ENCODE measurements around the gene TULP1. TPM values are rescaled to one million over a fixed set of nuclear protein-coding genes. Genes with fewer than 3 reads are reported as not detected.

Gene TULP1
- total and polyA plus RNA-seq, 2 of the 4 experiments (the other 2 are of a cell fraction): not detected

- TF ChIP-seq USF2 (IDR thresholded peaks at IDR 0.05; ENCODE audit: low read depth, low read length) (no peak), RCOR1 (IDR thresholded peaks at IDR 0.05; ENCODE audit: insufficient replicate concordance, low read length) (peak; percentile 15), NFE2L2 (IDR thresholded peaks at IDR 0.05; ENCODE audit: low read depth, low read length) (no peak)
Measured at GRCh38 chr6:35497571-35498421, 14.9 kb downstream of the TULP1 start (continued).

Measured in IMR-90 (cell line).